HG03025 (cell line): ENCODE results near the gene RP2.

Experiments used
- ATAC-seq: cut with Tn5 transposase; IDR thresholded peaks from one replicate; pipeline ENCODE4 v1.9.1; 2021; ENCODE audit warnings: mild to moderate bottlenecking, moderate library complexity; ENCODE audit not compliant: unreplicated experiment, low FRiP score

RP2 gene

DNA sequence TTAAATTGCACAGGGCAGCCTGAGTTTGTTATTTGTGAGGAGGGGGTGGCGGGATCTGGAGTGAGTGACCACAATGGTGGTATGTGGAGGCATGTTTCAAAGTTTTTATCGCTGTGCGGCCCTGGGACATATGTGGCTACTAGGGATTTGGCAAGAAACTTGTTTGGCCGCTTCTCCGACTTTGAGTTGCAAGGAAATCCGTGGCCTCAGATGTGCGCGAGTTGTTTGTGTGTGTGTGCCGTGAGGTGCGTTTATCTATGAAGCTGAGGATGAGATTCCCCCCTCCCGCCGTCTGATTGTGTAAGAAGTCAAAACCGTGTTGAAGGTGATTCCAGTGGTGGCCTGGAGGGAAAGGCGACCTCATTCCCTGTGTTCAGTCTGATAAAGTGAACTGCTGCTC, 76.8 kb downstream of the RP2 start:
- ATAC-seq, result no peak

DNA sequence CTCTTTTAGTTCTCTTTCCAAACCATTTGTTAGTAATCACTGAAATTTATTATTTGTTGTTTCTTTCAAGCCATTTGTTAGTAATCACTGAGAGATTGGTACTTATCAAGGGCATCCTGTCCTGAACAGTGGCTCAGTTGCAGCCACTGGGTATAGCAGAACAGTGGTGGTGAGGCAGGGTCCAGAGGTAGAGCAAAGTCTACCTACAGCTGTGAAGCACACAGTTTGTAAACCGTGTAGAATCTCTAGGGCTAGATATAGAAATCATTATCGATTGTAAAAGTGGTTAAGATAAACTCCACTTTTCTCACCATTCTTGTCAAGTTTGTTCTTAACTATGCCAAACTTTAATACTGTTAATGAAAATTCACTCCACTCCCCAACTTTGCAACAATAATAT, 79.4 kb downstream of the RP2 start:
- ATAC-seq, result no peak

DNA sequence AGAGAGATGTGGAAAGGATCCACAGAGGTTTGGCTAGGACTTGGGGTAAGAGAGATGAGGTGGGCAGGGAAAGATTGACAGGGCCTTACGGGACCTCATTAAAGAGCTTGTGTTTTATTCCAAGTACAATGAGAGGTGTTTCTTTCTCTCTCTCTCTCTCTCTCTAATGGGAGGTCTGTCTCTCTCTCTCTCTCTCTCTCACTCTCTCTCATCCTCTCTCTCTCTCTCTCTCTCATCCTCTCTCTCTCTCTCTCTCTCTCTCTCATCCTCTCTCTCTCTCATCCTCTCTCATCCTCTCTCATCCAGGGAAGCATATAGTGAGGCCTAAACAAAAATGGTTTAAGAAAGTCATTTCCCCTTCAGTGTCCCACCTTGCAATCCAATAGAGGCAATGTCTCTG, 80.8 kb downstream of the RP2 start:
- no peak for ATAC-seq

DNA sequence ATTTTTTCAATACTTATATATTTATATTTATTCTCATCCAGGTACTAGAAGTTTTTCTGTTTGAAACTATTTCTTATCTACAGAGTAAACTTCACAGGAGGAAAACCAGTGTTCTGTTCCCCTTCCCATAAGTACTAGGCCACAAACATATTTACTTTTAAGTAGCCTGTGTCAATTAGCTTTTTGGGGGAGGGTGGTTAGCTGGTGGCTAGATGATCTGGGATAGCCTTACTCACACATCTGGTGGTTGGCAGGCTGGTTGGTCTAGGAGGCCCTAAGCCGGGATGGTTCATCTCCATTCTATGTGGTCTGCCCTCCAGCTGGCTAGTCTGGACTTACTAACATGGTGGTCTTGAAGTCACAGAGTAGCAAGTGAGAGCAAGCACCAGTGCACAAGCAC, 81.6 kb downstream of the RP2 start:
- ATAC-seq, result no peak

DNA sequence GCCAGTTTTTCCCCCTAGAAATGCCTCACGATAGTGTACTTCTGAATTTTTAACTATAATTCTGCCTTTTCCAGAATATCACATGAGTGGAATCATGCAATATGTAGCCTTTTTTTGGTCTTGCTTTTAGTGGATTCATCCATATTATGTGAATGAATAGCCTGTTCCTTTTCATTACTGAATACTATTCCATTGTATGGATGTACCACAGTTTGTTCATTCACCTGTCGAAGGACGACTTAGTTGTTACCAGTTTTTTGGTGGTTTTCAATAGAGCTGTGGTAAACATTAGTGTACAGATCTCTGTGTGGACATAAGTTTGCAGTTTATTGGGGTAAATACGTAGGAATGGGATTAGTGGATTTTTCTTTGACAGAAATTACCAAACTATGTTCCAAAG, 83.4 kb downstream of the RP2 start:
- no peak for ATAC-seq

DNA sequence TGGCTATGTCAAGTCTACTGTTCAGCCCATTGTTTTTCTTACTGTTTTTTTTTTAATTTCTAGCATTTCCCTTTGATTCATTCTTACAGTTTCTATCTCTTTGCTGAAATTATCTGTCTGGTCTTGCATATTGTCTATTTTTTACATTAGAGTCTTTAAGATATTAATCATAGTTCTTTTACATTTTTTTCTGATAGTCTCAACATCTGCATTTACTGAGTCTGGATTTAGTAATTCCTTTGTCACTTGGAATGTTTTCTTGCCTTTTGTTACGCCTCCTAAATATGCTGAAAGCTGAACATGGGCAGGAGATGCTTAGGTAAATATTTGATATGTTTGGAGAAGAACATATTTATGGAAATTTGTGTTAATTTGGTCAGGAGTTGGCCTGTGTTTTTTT, 85.8 kb downstream of the RP2 start:
- no peak for ATAC-seq

DNA sequence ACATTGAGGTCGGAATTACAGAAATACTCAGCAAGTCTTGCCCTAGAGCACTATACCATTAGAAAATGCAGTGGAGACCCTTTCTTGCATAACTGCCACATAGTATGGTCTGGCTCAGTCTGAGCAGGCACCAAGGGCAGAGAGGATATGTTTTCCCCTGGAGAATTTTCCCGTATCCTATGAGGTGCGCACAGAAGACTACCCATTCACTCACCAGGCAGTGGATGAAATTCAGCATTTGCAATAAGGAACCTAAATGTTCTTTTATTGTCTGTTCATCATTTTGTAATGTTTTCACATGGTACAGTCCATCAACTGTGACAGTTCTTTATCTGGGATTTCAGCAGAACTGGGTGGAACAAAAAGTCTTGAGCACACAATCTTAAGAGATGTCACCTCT, 90.9 kb downstream of the RP2 start:
- ATAC-seq, result no peak

DNA sequence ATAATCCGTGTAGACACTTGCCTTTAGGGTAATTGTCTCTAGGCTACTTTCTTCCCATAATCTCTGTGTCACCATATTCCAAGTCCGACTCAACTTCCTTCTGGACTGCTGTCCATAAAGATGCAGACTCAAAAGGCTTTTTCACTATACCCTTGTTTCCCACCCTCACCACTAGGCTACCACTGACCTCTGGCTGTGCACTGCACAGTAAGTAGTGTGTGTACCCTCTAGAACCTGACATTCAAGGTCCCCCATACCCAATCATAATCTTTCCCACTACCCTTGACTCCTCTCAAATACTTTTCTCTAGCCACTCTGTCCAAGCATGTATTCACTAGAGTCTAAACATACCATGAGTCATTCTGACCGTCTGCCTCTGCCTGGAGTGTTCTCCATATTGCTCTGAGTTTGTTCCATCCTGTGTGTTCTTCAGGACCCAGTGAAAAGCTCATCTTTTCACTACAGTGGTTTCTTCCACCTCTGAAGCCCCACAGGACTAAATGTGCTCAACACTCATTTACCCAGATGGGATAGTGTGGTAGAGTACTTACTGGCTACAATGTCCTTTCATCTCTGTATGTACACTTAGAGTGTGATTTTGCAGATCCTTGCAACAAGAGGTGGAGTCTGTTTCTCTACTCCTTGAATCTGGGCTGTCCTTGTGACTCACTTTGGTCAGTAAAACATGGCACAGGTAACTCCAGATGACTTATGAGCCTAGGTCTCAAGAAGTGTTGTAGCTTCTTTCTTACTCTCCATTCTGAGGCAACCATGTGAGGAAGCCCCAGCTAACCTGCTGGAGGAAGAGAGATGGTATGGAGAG, 92.8 kb downstream of the RP2 start:
- no peak for ATAC-seq
